ENCODE data around the gene GSTT4.

The GSTT4 gene

GRCh38 chr22:24027991-24028390 is 22.7 kb upstream of the GSTT4 start:
- TF ChIP-seq, protein P1, sequence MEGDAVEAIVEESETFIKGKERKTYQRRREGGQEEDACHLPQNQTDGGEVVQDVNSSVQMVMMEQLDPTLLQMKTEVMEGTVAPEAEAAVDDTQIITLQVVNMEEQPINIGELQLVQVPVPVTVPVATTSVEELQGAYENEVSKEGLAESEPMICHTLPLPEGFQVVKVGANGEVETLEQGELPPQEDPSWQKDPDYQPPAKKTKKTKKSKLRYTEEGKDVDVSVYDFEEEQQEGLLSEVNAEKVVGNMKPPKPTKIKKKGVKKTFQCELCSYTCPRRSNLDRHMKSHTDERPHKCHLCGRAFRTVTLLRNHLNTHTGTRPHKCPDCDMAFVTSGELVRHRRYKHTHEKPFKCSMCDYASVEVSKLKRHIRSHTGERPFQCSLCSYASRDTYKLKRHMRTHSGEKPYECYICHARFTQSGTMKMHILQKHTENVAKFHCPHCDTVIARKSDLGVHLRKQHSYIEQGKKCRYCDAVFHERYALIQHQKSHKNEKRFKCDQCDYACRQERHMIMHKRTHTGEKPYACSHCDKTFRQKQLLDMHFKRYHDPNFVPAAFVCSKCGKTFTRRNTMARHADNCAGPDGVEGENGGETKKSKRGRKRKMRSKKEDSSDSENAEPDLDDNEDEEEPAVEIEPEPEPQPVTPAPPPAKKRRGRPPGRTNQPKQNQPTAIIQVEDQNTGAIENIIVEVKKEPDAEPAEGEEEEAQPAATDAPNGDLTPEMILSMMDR (IDR thresholded peaks at IDR 0.05; ENCODE audit: insufficient read depth, low read length, missing control alignments), result no peak
- ChIA-PET POLR2A (no interaction called here), CTCF (interaction anchor here (1.9 kb wide), 1 partner anchor 147 kb away, joined by 5 read pairs; no protein-coding TSS in a partner anchor)
- no peak overlapping the region for H3K4me3 ChIP-seq (ENCODE audit: low read depth, low read length)
- no peak for DNase-seq (ENCODE audit: low read depth, low spot score)

- TF ChIP-seq, protein P1 (IDR thresholded peaks at IDR 0.05; ENCODE audit: insufficient read depth, low read length, missing control alignments), result no peak
- DNase-seq (ENCODE audit: low read depth, low spot score), result no peak
- ChIA-PET POLR2A (no interaction called here), CTCF (interaction anchor here (1.0 to 1.9 kb wide), 2 partner anchors 10 to 147 kb away, joined by 3 to 5 read pairs; no protein-coding TSS in a partner anchor)
- H3K4me3 ChIP-seq (ENCODE audit: low read depth, low read length), result no peak overlapping the region
Observed at GRCh38 chr22:24027389-24027975, 22.2 kb upstream of the GSTT4 start.

- CTCF ChIA-PET, result interaction anchor here (1.0 kb wide), 1 partner anchor 11 kb away, joined by 3 read pairs; no protein-coding TSS in a partner anchor
Observed at GRCh38 chr22:24026733-24027132, 21.5 kb upstream of the GSTT4 start.

GRCh38 chr22:24026056-24026455 is 20.8 kb upstream of the GSTT4 start:
- no peak overlapping the region for H3K4me3 ChIP-seq (ENCODE audit: low read depth, low read length)
- ChIA-PET CTCF (no interaction called here), POLR2A (no interaction called here)
- DNase-seq (ENCODE audit: low read depth, low spot score), result no peak
- TF ChIP-seq, protein P1 (IDR thresholded peaks at IDR 0.05; ENCODE audit: insufficient read depth, low read length, missing control alignments), result no peak

More at GRCh38 chr22:24026733-24027132, 21.5 kb upstream of the GSTT4 start:
- POLR2A ChIA-PET, result no interaction called here
- DNase-seq (ENCODE audit: low read depth, low spot score), result no peak
- no peak overlapping the region for H3K4me3 ChIP-seq (ENCODE audit: low read depth, low read length)
- TF ChIP-seq, protein P1 (IDR thresholded peaks at IDR 0.05; ENCODE audit: insufficient read depth, low read length, missing control alignments), result no peak

DNA sequence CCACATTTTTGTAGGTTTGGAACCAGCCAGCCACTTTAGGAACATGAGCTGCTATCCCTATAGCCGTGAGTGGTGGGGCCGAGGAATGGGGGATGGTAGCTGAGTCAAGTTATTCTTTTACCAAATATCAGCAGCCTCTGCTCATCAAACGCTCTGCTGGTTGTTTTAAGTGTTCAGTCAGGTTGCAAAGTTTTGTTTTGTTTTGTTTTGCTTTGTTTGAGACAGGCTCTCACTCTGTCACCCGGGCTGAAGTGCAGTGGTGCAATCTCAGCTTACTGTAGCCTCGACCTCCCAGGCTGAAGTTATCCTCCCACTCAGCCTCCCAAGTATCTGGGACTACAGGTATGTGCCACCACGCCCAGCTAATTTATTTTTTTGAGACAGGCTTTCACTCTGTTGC is 20.2 kb upstream of the GSTT4 start:
- POLR2A ChIA-PET, result no interaction called here
- CTCF ChIA-PET, result no interaction called here
- no peak for DNase-seq (ENCODE audit: low read depth, low spot score)
- TF ChIP-seq, protein P1 (IDR thresholded peaks at IDR 0.05; ENCODE audit: insufficient read depth, low read length, missing control alignments), result no peak
- no peak overlapping the region for H3K4me3 ChIP-seq (ENCODE audit: low read depth, low read length)

DNA sequence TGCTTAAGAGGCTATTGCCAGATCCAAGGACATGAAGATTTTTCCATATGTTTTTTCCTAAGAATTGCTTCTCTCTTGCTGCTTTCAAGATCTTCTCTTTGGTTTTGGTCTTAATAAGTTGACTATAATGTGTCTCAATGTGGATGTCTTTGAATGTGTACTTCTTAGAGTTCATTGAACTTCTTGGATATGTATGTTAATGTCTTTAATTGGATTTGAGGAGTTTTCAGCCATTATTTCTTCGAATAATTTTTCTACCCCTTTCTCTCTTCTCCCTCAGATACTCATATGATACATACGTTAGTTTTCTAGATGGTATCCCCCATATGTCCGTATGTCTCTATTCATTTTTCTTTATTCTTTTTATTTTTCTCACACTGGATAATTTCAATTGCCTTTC is 19.1 kb upstream of the GSTT4 start:
- POLR2A ChIA-PET, result no interaction called here
- TF ChIP-seq, protein P1 (IDR thresholded peaks at IDR 0.05; ENCODE audit: insufficient read depth, low read length, missing control alignments), result no peak
- CTCF ChIA-PET, result no interaction called here
- H3K4me3 ChIP-seq (ENCODE audit: low read depth, low read length), result no peak overlapping the region
- DNase-seq (ENCODE audit: low read depth, low spot score), result no peak

Measured in AG04449 (cell line).